Measurements from ENCODE around the gene CXorf65.

The CXorf65 gene

GRCh38 chrX:71085900-71086299 lies 20.6 kb downstream of the CXorf65 start:
- H3K9me3 ChIP-seq (ENCODE audit: severe bottlenecking): no peaks in the 10 kb centered on the region
- no peaks in the 10 kb centered on the region for H3K36me3 ChIP-seq
- H3K4me3 ChIP-seq (ENCODE audit: low read depth, low read length): no peak overlapping the region
- H3K27ac ChIP-seq: no peak overlapping the region
- peaks cover 5% of the 10 kb centered on the region for H3K27me3 ChIP-seq (ENCODE audit: insufficient read depth, low read depth, severe bottlenecking)
- TF ChIP-seq CTCF (IDR thresholded peaks at IDR 0.05; ENCODE audit: low read depth, low read length): no peak
- DNase-seq: no peak

GRCh38 chrX:71082822-71083221 lies 23.7 kb downstream of the CXorf65 start:
- no peak for DNase-seq
- TF ChIP-seq CTCF (IDR thresholded peaks at IDR 0.05; ENCODE audit: low read depth, low read length): no peak
- Histone ChIP-seq H3K4me3 (ENCODE audit: low read depth, low read length) (no peak overlapping the region), H3K27me3 (ENCODE audit: insufficient read depth, low read depth, severe bottlenecking) (peaks cover 5% of the 10 kb centered on the region), H3K36me3 (no peaks in the 10 kb centered on the region), H3K27ac (no peak overlapping the region), H3K9me3 (ENCODE audit: severe bottlenecking) (no peaks in the 10 kb centered on the region)

- Histone ChIP-seq H3K36me3 (no peaks in the 10 kb centered on the region), H3K4me3 (ENCODE audit: low read depth, low read length) (no peak overlapping the region), H3K27me3 (ENCODE audit: insufficient read depth, low read depth, severe bottlenecking) (peaks cover 5% of the 10 kb centered on the region), H3K9me3 (ENCODE audit: severe bottlenecking) (no peaks in the 10 kb centered on the region), H3K27ac (no peak overlapping the region)
- no peak for TF ChIP-seq CTCF (IDR thresholded peaks at IDR 0.05; ENCODE audit: low read depth, low read length)
- no peak for DNase-seq
Observed at GRCh38 chrX:71082124-71082647, 24.4 kb downstream of the CXorf65 start.

GRCh38 chrX:71081330-71082123 lies 25.0 kb downstream of the CXorf65 start:
- Histone ChIP-seq H3K36me3 (no peaks in the 10 kb centered on the region), H3K4me3 (ENCODE audit: low read depth, low read length) (no peak overlapping the region), H3K27me3 (ENCODE audit: insufficient read depth, low read depth, severe bottlenecking) (peaks cover 5% of the 10 kb centered on the region), H3K9me3 (ENCODE audit: severe bottlenecking) (no peaks in the 10 kb centered on the region), H3K27ac (no peak overlapping the region)
- no peak for TF ChIP-seq CTCF (IDR thresholded peaks at IDR 0.05; ENCODE audit: low read depth, low read length)
- no peak for DNase-seq

- no peak overlapping the region for H3K27ac ChIP-seq
- no peaks in the 10 kb centered on the region for H3K9me3 ChIP-seq (ENCODE audit: severe bottlenecking)
- H3K27me3 ChIP-seq (ENCODE audit: insufficient read depth, low read depth, severe bottlenecking): peaks cover 4% of the 10 kb centered on the region
- no peak for TF ChIP-seq CTCF (IDR thresholded peaks at IDR 0.05; ENCODE audit: low read depth, low read length)
- H3K36me3 ChIP-seq: no peaks in the 10 kb centered on the region
- no peak for DNase-seq
- no peak overlapping the region for H3K4me3 ChIP-seq (ENCODE audit: low read depth, low read length)
Observed at GRCh38 chrX:71070531-71070930, 36.0 kb downstream of the CXorf65 start.
